AML-193 (cell line): ENCODE results near the gene SLC2A4RG.

Experiments used
- DNase-seq, 2 experiments: peaks; one replicate each; lab custom pipeline; 2025; lab: John Stamatoyannopoulos, UW

Gene SLC2A4RG

DNA sequence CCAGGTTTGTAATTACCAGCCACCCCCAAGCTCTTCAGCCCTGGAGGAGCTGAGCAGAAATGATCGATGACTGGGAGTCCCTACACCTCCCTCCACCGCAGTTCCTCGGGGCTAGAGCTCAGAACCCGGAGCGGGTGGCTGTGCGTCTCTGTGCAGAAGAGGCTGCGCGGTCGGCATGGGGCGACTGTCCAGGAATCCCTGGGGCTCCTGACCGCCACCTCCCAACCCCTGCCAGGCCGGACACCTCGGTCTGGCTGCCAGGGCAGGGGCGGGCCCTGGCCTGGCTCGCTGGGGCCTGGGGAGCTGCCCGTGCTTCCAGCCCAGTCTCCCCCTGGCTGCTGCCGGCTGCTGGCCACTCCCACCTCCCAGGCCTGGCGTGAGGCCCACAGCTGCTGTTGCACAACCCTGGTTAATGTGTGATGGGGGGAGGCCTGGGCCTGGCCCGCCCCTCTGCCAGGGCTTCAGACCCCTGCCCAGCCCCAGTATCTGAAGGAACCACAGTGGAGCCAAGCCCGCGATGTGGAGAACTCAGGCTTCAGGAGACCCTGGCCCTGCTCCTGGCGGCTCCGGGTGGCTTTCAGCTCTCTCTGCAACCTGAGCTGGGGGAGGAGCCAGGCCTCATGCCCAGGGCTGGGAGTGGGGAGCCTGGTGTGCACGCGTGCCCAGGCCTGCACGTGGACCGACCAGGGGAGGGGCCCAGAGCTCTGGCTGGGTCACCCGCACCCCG, 1.2 kb downstream of the SLC2A4RG start:
- peak; percentile 70 to 75 for DNase-seq

DNA sequence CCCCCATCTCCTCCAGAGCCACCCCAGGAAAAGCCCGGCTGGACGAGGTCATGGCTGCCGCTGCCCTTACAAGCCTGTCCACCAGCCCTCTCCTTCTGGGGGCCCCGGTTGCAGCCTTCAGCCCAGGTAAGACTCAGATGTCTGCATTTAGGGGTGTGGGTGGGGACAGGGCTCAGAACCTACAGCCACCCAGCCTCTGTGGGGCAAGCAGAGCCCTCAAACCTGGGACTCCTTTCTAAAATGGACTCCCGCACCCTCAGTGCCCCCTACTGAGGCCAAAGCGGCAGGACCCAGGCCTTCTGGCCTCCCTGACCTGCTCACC, 1.7 kb downstream of the SLC2A4RG start:
- DNase-seq, result no peak

DNA sequence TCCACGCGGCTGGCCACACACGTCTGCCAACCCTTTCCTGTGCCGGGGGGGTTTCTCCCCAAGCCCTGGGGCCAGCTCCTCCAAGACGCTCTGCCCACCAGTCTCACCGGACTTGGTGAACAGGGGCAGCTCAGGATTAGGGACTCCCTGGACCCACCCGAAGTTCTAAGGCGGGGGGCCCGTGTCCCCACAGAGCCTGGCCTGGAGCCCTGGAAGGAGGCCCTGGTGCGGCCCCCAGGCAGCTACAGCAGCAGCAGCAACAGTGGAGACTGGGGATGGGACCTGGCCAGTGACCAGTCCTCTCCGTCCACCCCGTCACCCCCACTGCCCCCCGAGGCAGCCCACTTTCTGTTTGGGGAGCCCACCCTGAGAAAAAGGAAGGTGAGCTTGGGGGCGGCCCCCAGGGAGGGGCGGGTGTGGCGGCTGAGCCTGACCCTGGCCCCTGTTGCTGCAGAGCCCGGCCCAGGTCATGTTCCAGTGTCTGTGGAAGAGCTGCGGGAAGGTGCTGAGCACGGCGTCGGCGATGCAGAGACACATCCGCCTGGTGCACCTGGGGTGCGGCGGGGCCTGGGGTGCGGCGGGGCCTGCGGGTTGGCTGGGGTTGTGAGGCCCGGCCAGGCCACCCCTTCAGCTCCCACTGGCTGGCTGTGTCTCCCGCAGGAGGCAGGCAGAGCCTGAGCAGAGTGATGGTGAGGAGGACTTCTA, 2.3 kb downstream of the SLC2A4RG start:
- DNase-seq, result no peak

DNA sequence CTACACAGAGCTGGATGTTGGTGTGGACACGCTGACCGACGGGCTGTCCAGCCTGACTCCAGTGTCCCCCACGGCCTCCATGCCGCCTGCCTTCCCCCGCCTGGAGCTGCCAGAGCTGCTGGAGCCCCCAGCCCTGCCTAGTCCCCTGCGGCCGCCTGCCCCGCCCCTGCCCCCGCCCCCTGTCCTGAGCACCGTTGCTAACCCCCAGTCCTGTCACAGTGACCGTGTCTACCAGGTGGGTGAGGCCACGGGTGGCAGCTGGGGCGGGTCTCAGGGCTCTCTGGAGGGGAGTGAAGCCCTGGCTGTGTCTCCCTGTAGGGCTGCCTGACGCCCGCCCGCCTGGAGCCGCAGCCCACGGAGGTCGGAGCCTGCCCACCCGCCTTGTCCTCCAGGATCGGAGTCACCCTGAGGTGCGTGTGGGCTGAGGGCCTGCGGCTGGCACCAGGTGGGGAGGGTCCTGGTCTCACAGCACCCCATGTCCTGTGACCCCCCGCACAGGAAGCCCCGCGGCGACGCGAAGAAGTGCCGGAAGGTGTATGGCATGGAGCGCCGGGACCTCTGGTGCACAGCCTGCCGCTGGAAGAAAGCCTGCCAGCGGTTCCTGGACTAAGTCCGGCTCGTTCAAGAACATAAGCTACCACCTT, 2.9 kb downstream of the SLC2A4RG start:
- DNase-seq, result no peak

DNA sequence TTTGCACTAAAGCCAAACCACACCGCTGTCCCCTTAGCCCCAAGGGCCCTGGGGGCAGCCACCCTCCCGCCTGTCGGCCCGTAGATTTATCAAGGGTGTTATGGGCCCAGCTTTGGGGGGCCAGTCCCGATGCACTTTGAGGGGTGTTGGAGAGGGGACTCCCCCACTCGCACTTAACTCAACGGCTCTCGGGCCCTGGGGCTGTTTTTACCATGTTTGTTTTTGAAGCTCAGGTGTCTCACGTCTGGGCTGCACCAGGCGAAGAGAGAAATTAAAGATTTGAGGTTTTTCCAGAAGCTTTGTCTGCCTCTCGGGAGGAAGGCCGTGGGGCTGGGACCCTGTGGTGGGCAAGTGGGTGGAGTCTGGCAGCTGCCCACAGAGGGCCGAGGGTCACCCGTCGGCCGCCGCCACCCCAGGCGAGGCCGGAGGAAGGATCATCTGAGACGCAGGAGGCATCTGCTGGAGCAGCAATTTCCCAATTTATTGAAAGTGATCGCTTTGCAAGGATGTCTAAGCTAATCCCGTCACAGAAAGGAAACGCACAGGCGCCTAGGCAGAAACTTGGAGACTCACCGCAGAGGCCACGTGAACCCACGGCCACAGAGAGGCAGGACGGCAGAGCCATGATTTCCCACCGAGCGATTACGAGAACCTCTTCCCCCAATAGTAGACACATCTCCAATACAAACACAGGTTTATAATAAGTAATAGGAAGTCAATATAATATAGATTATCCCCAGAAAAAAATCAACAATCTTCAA, 3.8 kb downstream of the SLC2A4RG start:
- DNase-seq, result no peak

DNA sequence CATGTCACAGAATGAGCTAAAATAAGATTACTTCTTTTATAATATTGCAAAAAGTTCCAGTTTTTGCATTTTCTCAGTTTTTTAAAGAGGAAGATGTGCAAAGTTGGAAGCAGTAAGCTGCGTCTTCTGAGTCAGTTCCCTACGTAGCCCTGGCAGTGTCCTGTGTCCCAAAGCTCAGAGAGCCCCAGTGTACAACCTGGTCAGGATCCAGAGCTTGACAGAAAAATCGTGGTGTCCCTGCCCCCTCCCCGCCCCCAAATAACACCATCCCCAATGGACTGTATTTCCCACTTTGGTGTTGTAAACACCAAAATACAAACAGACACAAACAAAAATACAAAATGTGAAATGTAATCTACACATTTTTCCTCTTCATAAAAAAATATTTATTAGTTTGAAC, 4.6 kb downstream of the SLC2A4RG start:
- DNase-seq, result no peak

DNA sequence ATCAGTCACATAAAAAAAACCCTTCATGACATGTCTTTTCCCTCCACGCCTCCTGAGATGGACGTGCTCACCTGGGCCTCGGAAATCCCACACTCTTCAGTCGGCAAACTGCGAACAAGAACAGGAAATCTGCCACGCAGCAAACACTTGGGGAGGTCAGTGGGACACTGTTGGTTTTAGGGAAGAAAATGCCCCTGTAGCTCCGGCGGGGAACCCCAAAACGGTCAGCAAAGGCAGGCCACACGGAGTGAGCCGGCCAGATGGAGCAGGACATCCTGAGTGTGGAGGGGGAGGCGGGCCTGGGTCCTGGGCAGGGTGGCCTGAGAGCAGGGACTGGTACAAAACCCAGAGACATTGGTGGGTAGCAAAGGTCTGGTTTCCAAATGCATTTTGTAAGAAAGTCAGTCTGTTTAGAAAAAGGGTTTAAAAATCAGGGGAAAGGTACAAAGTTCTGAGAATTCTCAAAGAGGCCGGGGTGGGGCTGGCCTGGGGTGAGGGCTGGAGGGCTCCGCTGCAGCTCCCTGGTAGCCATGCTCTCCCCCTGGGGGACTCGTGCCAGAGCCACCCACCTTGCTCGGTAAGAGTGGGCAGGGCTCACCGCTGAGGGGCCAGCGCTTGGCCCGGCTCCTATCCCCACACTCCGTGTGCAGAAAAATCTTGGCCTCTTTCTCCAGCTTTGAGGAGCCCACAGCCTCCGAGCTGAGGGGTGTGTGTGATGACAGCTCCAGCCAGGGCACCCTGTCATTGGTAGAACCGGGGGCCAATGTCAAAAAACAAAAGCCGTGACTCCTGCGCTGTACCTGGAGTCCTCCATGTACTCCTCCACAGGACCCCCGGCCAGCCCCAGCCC, 5.2 kb downstream of the SLC2A4RG start:
- DNase-seq, result no peak

DNA sequence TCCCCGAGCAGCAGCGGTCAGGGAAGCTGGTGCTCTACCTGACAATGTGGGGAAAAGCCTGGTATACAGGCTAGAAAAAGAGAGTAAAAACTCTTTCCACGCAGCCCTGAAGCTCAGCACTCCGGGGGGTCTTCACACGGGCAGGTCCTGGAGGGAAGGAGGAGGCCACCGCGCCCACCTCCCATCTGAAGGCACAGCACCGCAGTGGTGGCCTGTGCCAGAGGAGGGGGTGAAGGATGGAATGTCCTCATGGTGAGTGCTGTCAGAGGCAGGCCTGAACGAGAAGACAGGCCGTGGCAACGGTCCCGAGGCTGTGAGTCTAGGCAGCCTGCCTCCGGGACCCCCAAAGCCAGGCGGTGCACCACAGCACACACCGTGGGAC, 5.8 kb downstream of the SLC2A4RG start:
- no peak for DNase-seq

DNA sequence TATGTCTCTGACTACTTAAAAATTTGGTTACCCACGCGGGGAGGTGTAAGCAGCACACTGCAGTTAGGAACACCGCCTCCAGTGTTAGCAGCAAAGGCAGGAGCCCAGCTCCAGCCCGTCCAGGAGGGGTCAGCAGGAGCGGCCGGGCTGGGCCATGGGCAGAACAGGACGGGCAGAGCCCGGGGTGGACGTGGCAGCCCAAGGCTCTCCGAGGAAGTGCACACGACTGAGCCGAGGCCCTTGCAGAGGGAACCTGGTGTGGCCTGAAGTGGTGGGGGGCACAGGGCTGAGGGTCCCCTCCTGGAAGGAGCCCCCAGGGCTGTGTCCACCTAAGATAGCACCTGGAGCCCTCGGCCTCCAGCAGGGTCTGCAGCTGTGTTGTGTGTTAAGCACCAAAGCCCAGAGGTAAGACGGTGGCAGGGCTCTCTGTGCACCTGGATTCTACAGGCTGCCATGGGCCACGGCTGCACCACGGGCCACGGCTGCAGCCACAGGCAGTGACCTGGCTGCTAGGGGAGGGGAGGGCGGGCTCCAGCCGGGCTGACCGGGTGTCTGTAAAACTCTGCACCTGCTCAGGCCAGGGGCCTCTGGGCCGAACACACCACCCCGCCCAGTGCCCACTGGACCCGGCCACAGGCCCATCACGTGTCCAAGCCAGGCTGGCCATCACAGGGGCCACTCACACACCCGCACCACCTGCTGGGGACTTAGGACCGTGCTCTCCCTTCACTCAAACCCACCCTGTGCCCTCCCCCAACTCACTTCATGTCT, 6.6 kb downstream of the SLC2A4RG start:
- DNase-seq, result no peak

DNA sequence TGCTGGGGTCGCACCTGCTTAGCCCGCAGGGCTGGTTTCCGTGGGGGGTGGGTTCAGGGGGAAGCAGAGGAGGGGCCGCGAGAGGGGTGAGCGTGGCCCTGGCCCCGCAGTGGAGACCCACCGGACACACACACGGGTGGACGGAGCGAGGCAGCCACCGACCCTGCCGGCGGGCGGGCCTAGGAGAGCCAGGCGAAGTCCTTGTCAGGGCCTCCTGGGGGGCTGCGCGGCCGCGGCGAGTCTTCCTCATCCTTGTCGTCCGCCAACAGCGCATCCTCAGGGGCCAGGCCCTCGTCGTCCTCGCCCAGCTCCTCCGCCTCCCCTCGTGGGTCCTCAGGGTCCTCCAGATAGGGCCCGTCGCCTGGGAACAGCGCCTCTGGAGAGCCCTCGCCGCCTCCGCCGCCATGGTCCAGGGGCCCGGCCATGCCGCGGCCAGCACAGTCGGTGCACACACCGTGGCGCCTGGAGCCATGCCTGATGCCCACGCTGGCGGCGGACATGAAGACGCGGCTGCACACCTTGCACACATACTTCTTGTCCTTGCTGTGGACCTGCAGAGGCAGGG, 7.3 kb downstream of the SLC2A4RG start:
- no peak for DNase-seq

DNA sequence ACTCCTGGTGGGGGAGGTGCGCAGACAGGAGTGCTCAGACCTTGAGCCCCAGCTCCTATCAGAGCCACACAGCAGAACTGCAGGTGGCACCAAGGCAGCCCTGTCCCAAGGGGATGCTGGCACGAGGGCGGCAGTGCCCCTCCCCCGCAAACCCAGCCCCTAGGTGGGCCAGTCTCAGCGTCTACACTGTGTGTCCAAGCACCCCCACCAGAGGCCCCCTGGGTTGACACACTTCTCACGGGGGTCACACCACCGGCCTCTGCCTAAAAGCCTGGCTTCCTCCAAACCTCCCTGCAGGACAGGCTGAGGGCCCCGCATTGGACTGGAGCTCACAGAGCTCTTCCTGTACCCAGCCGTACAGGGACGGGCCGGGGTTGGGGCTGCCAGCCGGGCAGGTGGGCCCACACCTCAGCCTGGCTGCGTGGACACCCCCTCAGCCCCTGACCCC, 8.1 kb downstream of the SLC2A4RG start:
- no peak for DNase-seq

DNA sequence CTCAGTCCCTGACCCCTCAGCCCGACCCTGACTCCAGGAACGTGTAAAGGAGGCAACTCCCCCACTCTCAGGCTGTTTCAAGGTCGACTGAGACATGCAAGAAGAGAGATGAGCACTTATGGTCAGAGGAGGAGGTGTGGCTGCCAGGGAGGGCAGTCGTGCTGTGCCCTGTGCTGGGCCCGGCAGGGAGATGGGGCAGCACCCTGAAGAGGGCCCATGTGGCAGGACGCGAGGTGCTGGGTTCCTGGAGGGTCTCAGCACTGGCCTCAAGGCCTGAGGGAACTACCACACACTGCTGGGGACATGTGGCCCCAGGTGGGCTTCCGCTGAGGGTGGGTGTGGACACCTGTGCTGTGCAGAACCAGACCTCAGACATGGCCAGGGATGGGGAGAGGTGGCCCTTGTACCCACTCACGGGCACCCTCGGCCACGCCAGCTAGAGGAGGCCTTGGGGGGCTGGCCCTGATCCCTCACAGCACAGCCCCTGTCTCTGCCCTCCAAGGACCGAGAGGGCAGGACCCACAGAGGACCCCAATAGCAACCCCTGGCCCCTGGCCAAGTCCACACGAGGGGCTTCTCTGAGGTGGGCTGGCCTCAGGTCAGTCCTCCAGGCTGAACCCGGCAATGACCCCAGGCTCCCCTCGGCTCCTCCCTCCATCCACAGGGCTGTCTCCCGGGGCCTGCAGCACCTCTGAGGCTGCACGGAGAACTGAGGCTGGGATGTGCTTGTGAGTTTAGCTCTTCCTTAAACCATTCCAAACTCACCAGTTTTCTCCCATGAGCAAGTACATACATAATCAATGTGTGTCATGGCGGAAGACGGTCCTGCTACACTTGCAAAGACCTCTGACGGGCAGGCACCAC, 8.7 kb downstream of the SLC2A4RG start:
- DNase-seq, result no peak

DNA sequence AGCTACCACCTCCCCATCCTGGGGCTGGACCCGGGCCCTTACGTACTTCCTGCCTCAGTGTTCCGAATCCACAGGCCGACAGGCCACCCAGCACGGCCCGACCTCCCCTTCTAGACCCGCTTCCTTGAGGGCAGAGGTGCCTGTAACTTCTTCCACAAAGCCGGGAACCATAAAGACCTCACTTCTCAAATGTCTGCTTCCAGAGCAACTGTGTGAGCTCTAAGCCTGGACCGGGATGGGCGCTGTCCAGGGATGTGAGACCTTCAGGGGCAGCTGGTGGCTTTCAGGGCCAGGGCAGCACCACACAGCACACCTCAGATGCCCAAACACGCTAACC, 9.3 kb downstream of the SLC2A4RG start:
- no peak for DNase-seq

DNA sequence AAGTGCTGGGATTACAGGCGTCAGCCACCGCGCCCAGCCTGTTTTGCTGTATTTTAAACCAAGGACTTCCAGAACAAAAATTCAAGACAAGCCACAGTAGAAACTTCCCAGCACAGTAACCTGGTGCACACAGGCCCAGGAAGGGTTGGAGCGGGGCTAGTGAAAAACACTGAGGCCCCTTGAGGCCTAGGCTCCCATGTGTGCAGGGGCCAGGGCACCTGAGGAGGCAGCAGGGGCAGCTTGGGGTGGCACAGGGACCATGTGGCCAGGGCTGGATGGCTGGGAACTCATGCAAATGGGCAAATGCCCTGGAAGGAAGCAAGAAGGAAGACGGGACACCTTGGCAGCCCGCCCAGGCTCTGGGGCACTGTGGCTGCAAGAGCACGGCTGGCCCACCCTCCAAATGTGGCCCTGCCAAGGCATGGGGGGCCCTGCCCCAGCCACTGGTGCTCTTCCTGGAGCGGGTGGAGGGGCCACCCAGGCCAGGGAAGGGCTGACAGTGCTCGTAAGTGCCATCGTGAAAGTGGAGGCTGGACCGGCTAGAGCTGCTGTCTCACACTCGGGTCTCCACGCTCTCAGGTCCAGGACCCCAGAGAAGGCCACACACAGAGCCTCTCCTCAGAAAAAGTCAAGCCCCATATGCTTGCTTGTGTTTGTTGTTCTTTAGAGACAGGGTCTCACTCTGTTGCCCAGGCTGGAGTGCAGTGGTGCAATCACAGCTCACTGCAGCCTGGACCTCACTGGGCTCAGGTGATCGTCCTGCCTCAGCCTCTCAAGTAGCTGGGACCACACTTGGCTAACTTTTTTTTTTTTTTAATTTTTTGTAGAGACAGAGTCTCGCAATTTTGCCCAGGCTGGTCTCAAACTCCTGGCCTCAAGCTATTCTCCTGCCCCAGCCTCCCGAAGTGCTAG, 10.3 kb downstream of the SLC2A4RG start:
- no peak for DNase-seq

DNA sequence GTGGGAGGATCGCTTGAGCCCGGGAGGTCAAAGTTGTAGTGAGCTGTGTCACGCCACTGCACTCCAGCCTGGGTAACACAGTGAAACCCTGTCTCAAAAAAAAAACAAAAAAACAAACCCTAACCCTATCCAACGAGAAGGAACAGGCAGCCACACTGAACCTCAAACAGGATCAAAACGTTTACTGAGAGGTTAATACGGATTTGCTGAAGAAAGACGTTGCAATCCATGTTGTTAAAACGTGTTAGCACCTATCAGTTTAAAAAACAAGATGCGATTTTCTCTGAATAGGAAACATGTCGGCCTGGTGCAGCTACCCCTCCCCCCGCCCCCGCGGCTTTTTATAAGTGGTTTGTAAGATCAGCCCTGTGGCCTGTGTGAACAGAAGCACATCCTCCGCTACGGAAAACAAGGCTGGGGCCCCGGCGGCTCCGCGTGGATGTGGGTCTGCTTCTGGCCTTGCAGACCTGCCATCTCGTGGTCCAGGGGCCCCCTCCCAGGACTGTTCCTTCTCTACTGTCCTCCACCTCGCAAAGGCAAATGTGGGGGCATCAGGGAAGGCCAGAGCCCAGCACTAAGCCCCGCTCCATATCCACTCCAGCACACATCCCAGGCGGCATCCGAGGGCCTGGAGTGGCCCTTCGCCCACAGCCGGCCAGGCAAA, 11.4 kb downstream of the SLC2A4RG start:
- no peak for DNase-seq

DNA sequence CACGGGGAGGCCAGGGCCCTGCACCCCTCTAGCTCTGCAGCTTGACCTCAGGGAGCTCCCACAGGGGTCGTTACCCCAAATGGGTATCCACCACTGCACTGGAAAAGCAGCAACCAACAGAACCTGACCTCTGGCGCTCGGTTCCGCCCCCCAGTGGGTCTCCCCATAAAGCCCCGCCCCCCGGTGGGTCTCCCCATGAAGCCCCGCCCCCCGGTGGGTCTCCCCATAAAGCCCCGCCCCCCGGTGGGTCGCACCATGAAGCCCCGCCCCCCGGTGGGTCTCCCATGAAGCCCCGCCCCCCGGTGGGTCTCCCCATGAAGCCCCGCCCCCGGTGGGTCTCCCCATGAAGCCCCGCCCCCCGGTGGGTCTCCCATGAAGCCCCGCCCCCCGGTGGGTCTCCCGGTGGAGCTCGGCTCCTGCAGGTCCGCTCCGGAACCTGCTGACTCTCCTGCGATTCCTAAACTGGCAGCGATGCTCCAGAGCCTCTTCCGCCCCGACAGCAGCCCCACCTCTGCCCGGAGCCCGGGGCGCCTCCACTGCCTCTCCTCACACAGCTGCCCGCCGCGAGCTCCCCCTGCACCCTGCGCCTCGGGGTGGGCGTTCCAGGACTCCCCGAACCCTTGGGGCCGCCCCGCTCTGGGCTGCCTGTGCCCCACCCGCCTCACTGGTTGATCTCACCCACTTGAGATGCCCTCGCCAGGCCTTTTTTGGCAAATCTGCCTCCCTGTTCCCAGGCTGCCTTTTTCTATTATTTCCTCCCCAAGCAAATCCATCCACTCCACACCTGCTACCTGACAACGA, 12.1 kb downstream of the SLC2A4RG start:
- DNase-seq, result no peak

DNA sequence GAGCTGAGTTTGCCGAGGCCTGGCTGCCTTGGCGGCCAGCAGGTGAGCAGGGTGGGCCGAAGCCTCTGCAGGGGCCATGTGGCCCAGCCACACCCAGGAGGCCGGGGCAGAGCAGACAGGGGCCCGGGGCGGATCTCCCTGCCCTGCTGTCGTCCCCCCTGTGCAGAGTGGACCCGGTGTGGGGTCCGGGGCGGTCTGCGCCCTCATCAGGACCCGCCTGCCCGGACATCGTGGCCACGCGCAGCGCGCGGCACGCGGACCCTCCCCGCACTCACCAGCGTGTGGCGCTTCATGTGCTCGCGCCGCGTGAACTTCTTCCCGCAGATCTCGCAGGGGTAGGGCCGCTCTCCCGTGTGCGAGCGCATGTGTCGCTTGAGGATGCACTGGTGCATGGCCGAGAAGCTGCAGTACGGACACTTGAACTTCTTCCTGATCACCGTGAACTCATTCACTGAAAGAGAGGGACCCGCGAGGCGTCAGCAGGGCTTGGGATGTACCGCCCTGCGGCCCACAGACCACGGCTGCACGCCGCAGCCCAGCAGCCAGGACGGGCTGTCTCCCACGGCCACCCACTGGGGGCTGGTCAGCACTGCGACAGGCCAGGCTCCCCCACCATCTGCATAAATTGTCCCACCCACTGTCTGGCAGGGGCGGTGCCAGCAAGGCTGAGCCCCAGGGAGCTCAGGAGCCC, 13.0 kb downstream of the SLC2A4RG start:
- no peak for DNase-seq
